Measurements from ENCODE around the gene ADAMTSL1. TPM values are rescaled to one million over a fixed set of nuclear protein-coding genes. Genes with fewer than 3 reads are reported as not detected.

Gene ADAMTSL1
- total RNA-seq, 4 donors from 2014 or later = 21.3 to 138 (median 125) TPM

GRCh38 chr9:18906656-18907395 lies 432.9 kb downstream of the ADAMTSL1 start:
- no peak for ATAC-seq
- H3K9me3 ChIP-seq = peaks cover 0 to 5% (median 0%) of the 10 kb centered on the region in 3 donors
- H3K27me3 ChIP-seq = no peaks in the 10 kb centered on the region
- peaks cover 0 to 3% (median 0%) of the 10 kb centered on the region in 3 donors for H3K4me1 ChIP-seq
- TF ChIP-seq CTCF (IDR thresholded peaks at IDR 0.05) = no peak
- TF ChIP-seq POLR2A (IDR thresholded peaks at IDR 0.05) = no peak
- TF ChIP-seq EP300 (IDR thresholded peaks at IDR 0.05) = no peak
- TF ChIP-seq POLR2AphosphoS5 (IDR thresholded peaks at IDR 0.05) = no peak
- 72 to 100% methylated on average over 1 to 2 of the region's 9 CpGs for WGBS, 2 donors (ENCODE audit: low coverage in 1 of 2)
- no peak overlapping the region for H3K27ac ChIP-seq
- peaks cover 0 to 47% of the 10 kb centered on the region in 2 donors for H3K36me3 ChIP-seq
- H3K4me3 ChIP-seq = no peak overlapping the region

DNA sequence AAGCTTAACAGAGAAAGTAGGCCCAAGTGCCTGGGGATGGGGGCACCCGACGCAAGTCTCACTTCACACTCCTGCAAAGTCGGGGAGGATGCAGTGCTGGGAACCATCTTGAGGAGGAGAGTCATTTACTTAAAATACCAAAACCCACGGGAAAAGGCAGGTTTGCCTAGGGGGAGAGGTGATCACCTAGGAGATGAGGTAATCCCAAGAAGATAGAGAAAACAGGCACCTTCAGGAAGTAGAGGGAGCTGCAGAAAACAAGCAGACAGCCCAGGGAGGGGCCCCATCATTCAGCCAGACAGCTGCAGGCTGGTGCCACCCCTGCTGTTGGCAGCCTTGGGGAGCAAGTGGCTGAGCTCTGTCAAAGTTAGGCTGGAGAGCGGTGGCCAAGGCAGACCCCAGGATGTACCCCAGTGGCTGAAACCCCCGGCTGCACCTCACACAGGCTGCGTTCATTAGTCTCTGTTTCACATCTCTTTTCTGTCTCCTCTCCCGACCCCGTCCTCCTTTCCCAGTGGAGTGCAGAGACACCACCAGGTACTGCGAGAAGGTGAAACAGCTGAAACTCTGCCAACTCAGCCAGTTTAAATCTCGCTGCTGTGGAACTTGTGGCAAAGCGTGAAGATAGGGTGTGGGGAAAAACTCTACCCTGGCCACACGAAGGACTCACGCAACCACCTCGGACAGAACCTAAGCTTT lies 434.1 kb downstream of the ADAMTSL1 start:
- H3K27ac ChIP-seq = no peak overlapping the region
- peaks cover 0 to 3% (median 0%) of the 10 kb centered on the region in 3 donors for H3K4me1 ChIP-seq
- H3K9me3 ChIP-seq = no peaks in the 10 kb centered on the region
- peaks cover 0 to 47% of the 10 kb centered on the region in 2 donors for H3K36me3 ChIP-seq
- H3K4me3 ChIP-seq = no peak overlapping the region
- ATAC-seq = no peak
- H3K27me3 ChIP-seq = no peaks in the 10 kb centered on the region
- TF ChIP-seq POLR2A (IDR thresholded peaks at IDR 0.05) = no peak
- TF ChIP-seq CTCF (IDR thresholded peaks at IDR 0.05) = no peak
- no peak for TF ChIP-seq POLR2AphosphoS5 (IDR thresholded peaks at IDR 0.05)
- no peak for TF ChIP-seq EP300 (IDR thresholded peaks at IDR 0.05)
- WGBS, 2 donors (ENCODE audit: low coverage in 1 of 2) = 75 to 84% methylated on average over 4 to 7 of the region's 15 CpGs

- Histone ChIP-seq H3K27ac (no peak overlapping the region), H3K36me3 (peaks cover 0 to 47% of the 10 kb centered on the region in 2 donors), H3K9me3 (no peaks in the 10 kb centered on the region), H3K4me3 (no peak overlapping the region), H3K27me3 (no peaks in the 10 kb centered on the region), H3K4me1 (peaks cover 0 to 3% (median 0%) of the 10 kb centered on the region in 3 donors)
- ATAC-seq = no peak
- WGBS, 2 donors (ENCODE audit: low coverage in 1 of 2) = 89 to 90% methylated on average over 4 to 6 of the region's 17 CpGs
- TF ChIP-seq EP300 (IDR thresholded peaks at IDR 0.05) = no peak
- no peak for TF ChIP-seq POLR2AphosphoS5 (IDR thresholded peaks at IDR 0.05)
- TF ChIP-seq POLR2A (IDR thresholded peaks at IDR 0.05) = no peak
- no peak for TF ChIP-seq CTCF (IDR thresholded peaks at IDR 0.05)
Measured at GRCh38 chr9:18909140-18910018, 435.4 kb downstream of the ADAMTSL1 start.

GRCh38 chr9:18910435-18910834 lies 436.5 kb downstream of the ADAMTSL1 start:
- Histone ChIP-seq H3K4me1 (peaks cover 0 to 3% (median 0%) of the 10 kb centered on the region in 3 donors), H3K36me3 (peaks cover 0 to 41% of the 10 kb centered on the region in 2 donors), H3K9me3 (no peaks in the 10 kb centered on the region), H3K27me3 (no peaks in the 10 kb centered on the region), H3K27ac (no peak overlapping the region), H3K4me3 (no peak overlapping the region)
- 39 to 42% methylated on average over 2 of the region's 2 CpGs for WGBS, 2 donors (ENCODE audit: low coverage in 1 of 2)
- ATAC-seq = no peak
- TF ChIP-seq CTCF (IDR thresholded peaks at IDR 0.05) (no peak), POLR2AphosphoS5 (IDR thresholded peaks at IDR 0.05) (no peak), POLR2A (IDR thresholded peaks at IDR 0.05) (no peak), EP300 (IDR thresholded peaks at IDR 0.05) (no peak)
